GM19372 (cell line): ENCODE data around the gene TFF1.

Source experiments
- ATAC-seq: cut with Tn5 transposase; IDR thresholded peaks from one replicate; pipeline ENCODE4 v1.9.1; 2021; ENCODE audit warnings: mild to moderate bottlenecking, low read depth, moderate library complexity; ENCODE audit not compliant: unreplicated experiment

The TFF1 gene

DNA sequence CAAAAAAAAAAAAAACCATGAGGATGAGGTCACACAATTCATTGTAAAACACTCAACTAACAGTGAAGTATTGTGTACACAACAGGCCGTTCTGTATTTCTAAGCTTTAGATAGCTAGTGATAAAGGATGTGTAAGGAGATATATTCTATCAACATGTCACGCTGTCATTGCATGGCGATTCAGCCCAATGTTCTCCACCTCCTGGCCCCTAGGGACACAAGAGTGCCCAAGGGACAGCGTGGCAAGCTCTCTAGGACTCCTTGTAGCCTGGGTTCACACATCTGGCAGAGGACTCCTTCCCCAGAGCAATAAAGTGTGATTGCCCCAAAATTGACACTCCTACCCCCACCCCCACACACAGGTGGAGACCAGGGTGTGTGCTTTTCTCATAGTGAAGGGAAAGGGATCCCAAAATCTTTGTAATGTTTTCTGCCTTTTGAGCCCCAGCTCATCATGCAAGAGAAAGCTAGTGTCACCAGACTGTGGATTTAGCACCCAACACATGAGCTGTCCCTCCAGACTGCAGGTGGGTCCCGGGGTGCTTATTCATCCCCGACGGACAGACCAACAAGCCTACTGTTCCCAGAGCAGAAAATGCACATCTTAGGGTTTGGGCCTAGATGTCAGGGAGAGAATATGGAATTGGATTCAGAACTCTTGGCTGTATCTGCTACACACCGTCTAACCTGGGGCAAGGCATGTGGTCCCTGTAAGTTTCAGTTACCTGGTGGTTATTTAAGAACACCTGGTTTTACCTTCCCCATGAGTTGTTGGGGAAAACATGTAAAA lies 18.0 kb upstream of the TFF1 start:
- no peak for ATAC-seq

- no peak for ATAC-seq
Observed at GRCh38 chr21:42383331-42383730, 17.0 kb upstream of the TFF1 start.

DNA sequence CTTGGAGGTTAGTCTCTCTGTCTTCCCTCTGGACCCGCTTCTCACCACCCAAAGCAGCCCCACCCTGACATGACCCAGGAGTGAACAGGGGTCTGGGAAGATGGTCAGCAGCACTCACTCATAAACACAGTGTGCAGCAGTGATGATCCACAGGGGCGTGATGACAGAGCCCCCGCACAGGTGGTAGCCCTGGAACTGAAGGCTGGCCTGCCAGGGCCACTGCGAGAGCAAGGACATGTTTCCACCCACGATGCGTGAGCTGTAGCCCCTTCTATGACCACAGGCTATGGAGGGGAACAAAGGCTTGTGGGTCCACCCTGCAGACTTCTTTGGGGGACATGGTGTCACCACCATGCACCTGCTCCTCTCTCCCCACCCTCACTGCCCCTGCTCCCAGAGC lies 16.6 kb upstream of the TFF1 start:
- no peak for ATAC-seq

DNA sequence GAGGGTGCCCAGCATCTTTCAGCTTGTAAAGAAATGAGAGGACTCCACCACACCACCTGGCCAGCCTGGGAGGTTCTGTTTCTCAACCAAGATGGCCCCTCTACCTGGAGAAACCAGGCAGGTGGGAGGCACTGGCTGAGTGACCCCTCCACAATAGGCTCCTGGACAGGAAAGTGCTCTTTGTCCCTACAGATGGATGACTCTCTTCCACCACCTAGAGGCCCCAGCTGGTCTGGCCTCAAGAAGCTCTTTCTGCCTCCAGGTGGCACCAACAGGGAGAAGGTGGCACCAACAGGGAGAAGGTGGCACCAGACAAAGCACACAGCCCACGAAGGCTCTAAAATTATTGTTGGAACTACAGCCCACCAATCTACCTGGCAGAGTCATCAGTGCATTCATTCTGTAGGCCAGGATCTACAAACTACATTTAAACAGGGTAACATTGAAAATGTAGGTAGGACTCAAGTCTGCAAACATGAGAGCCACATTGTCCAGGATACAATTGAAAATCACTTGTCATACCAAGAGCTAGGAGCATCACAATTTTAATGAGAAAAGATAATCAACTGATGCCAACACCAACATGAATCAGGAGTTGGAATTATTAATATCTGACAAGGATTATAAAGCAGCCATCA lies 15.1 kb upstream of the TFF1 start:
- no peak for ATAC-seq

DNA sequence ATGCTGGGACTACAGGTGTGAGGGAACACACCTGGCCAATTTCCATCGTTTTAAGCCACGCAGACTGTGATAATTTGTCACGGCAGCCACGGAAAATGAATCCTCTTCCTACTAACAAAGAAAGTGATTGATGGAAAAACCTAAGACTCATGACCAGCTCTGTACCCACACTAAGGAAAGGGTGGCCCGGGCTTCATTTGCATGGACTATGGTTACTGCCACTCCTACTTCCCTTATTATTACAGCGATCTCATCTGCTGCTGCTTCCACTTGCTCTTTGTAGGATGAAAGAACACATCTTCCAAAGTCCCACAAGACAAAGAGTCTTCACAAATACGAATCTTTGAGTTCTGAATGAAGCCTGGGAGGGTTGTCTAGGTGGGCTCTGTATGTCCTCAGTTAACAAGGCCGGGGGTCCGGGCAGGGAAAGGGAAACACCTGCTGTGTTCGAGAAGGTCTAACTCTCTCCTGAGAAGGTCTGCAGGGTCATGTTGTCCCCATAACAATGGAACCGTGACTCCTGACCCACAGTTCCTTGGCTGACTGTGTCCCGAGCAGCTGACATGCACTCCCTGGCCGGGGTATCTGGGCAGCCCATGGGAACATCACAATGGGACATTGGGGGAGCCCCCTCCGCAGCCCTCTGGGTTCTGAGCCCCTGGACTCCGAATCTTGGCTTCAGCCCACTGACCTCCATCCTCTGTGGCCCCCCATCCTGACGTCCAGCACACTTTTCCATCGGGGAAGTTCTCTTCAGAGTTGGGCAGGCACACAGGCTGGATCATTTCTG lies 13.3 kb upstream of the TFF1 start:
- ATAC-seq: no peak

GRCh38 chr21:42378418-42378817 lies 12.1 kb upstream of the TFF1 start:
- no peak for ATAC-seq

- no peak for ATAC-seq
Observed at GRCh38 chr21:42377951-42378340, 11.6 kb upstream of the TFF1 start.

DNA sequence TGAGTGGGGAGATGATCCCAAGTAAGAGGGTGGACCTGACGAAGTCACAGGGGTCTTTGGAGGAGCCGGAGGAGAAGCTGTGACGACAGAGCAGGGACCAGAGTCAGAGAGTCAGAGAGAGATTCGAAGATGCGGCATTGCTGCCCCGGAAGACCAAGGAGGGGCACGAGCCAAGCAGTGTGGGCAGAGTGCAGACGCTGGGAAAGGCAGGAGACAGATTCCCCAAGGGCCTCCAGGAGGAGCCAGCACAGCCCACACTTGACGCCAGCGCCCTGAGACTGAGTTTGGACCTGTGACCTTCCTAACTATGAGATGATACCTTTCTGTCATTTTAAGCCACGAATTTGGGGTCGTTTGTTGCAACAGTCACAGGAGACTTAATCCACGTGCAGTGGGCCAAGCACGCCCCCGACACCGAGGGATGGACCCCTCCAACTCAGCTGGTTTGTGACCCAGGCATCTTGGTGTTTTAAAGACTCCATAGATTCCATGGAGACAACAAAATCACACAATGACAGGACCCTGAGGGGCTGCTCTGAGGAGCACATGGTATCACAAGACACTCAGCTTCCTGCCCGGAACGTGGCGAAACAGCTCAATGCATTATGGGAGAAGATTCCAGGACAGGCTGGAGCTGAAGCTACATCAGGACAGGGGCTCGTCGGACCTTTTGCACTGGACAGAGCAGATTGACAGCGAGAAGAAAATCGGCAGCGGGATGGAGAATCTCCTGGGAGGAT lies 11.0 kb upstream of the TFF1 start:
- ATAC-seq: no peak

GRCh38 chr21:42376338-42376982 lies 10.1 kb upstream of the TFF1 start:
- no peak for ATAC-seq

DNA sequence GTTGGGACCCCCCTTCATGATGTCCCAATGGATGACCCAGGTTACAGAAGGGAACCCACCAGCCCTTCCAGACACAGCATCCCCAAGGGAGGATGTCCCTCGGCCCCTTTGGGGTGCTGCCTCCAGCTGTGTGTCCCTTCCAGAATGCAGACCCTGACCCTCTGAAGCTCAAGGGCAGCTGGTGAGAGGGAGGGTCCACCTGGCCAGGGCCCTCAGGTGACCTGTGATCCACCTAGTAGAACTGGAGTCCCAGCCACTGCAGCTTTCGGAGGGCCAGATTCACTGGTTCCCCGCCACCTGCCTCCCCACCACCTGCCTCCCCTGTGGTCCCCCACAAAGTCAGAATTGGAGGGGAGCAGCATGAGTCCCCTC lies 9.6 kb upstream of the TFF1 start:
- no peak for ATAC-seq

DNA sequence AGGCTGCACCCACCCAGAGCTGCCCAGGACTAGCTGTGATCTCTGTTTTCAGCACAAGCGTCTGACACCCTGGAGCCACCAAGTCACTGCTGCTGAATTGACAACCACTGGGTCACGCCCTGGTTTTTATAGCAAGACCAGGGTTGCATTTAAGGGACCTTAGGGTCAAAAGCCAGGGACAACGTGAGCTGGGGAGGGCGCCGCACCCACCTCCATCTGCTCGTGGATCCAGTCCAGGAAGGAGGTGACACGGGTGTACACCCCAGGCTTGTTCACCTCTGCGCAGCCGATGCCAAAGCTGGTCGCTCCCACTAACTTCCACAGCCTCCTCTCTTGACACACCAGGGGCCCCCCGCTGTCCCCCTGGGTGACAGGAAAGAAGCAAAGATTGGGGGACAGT lies 9.2 kb upstream of the TFF1 start:
- no peak for ATAC-seq

GRCh38 chr21:42374864-42375499 lies 8.6 kb upstream of the TFF1 start:
- ATAC-seq: no peak

DNA sequence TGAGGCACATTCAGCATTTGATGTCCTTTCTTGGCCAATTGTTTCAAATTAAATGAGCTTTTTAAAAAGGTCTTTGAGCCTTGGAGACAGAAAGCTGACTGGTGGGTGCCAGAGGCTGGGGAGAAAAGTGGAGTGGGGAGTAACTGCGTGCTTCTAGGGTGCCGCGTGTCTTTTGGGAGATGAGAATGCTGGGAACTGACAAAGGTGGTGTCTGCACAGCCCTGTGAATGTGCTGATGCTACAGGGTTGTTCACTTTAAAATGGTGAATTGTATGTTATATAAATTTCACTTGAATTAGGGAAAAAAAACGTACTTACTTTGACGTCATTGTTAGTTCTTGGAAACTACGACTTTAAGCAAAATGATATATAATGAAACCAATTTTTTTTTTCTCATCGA lies 8.1 kb upstream of the TFF1 start:
- ATAC-seq: no peak

GRCh38 chr21:42373908-42374455 lies 7.6 kb upstream of the TFF1 start:
- no peak for ATAC-seq

DNA sequence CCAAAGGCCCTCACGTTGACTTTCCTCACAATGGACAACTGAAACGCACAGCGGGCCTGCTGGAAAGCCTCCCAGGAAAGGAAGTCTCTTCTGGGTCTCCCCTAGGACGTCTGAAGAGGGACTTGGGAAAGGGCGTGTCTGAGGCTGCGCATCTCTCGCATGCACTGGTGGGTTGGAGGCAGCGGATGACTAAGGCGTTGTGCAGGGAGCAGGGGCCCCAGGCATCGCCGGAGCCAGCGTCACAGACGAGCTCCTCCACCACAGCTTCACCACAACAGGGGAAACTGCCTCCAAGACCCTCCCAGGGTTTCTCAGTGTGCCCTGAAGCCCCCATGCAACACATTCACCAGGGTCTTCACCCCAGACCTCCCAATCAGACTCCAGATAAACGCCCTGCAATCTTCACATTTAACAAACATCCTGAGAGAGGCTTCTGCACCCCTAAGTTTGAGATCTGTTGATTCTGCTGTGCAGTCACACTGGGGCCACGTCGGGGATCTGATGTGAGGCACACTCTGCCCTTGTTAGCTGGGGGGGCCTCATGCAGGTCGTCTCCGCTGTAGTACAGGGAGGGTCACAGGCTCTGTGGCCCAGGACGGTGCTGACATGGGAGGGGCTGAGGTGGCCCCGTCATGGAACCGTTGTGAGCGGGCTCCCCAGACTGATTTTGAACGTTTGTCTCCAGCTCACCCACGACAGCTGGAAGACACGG lies 7.0 kb upstream of the TFF1 start:
- no peak for ATAC-seq

DNA sequence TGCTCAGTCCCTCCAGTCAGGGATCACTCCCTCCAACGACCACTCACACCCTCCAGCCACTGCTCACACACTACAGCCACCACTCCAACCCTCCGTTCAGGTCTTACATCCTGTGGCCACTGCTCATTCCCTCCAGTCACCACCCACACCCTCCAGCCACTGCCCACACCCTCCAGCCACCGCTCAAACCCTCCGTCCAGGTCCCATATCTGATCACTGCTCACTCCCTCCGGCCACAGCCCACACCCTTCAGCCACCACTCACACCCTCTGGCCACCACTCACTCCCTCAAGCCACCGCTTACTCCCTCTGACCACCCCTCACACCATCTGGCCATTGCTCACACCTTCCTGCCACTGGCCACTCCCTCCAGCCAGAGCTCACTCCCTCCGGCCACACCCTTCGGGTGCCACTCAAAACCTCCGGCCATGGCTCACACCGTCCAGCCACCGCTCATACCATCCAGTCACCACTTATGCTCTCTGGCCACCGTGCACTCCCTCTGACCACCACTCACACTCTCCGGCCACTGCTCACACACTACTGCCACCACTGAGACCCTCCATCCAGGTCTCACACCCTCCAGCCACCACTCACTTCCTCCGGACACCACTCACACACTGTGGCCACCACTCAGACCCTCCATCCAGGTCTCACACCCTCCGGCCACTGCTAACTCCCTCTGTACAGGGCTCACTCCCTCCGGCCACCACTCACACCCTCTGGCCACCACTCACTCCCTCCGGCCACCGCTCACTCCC lies 4.7 kb upstream of the TFF1 start:
- no peak for ATAC-seq

- no peak for ATAC-seq
Observed at GRCh38 chr21:42369821-42370220, 3.5 kb upstream of the TFF1 start.
